HG02884 (cell line): ENCODE measurements around the gene ATP11A.
"Not testable (repeated sequence)": the region's sequence is repeated elsewhere in the genome, so short reads cannot be mapped to it uniquely, and the experiment has no call there.

Experiments used
- ATAC-seq: cut with Tn5 transposase; IDR thresholded peaks from one replicate; pipeline ENCODE4 v1.9.1; 2021; ENCODE audit warnings: mild to moderate bottlenecking, moderate library complexity; ENCODE audit not compliant: unreplicated experiment

Gene ATP11A

GRCh38 chr13:112772539-112772909, 82.7 kb downstream of the ATP11A start:
- ATAC-seq, result no peak

- no peak for ATAC-seq
Observed at GRCh38 chr13:112772929-112773328, 83.1 kb downstream of the ATP11A start.

- ATAC-seq, result no peak
Observed at GRCh38 chr13:112773601-112774447, 84.0 kb downstream of the ATP11A start.

GRCh38 chr13:112774448-112774792, 84.6 kb downstream of the ATP11A start:
- no peak for ATAC-seq

GRCh38 chr13:112774829-112775565, 85.2 kb downstream of the ATP11A start:
- no peak for ATAC-seq

- no peak for ATAC-seq
Observed at GRCh38 chr13:112775791-112776279, 86.0 kb downstream of the ATP11A start.

GRCh38 chr13:112776354-112776753, 86.5 kb downstream of the ATP11A start:
- no peak for ATAC-seq

GRCh38 chr13:112776971-112777370, 87.1 kb downstream of the ATP11A start:
- ATAC-seq, result no peak

GRCh38 chr13:112777637-112778406, 88.0 kb downstream of the ATP11A start:
- no peak for ATAC-seq

- ATAC-seq, result no peak
Observed at GRCh38 chr13:112779856-112780604, 90.2 kb downstream of the ATP11A start.

- ATAC-seq, result no peak
Observed at GRCh38 chr13:112781287-112781686, 91.4 kb downstream of the ATP11A start.

GRCh38 chr13:112781881-112782361, 92.1 kb downstream of the ATP11A start:
- ATAC-seq, result no peak

GRCh38 chr13:112782429-112783010, 92.7 kb downstream of the ATP11A start:
- no peak for ATAC-seq

- ATAC-seq, result no peak
Observed at GRCh38 chr13:112783135-112783977, 93.5 kb downstream of the ATP11A start.

- ATAC-seq, result no peak
Observed at GRCh38 chr13:112783978-112784371, 94.1 kb downstream of the ATP11A start.

- ATAC-seq, result no peak
Observed at GRCh38 chr13:112784811-112785482, 95.1 kb downstream of the ATP11A start.

- ATAC-seq, result no peak
Observed at GRCh38 chr13:112785483-112785856, 95.6 kb downstream of the ATP11A start.

GRCh38 chr13:112786810-112787209, 97.0 kb downstream of the ATP11A start:
- not testable (repeated sequence) for ATAC-seq
